ENCODE measurements around the gene TIMP2.

TIMP2 gene

DNA sequence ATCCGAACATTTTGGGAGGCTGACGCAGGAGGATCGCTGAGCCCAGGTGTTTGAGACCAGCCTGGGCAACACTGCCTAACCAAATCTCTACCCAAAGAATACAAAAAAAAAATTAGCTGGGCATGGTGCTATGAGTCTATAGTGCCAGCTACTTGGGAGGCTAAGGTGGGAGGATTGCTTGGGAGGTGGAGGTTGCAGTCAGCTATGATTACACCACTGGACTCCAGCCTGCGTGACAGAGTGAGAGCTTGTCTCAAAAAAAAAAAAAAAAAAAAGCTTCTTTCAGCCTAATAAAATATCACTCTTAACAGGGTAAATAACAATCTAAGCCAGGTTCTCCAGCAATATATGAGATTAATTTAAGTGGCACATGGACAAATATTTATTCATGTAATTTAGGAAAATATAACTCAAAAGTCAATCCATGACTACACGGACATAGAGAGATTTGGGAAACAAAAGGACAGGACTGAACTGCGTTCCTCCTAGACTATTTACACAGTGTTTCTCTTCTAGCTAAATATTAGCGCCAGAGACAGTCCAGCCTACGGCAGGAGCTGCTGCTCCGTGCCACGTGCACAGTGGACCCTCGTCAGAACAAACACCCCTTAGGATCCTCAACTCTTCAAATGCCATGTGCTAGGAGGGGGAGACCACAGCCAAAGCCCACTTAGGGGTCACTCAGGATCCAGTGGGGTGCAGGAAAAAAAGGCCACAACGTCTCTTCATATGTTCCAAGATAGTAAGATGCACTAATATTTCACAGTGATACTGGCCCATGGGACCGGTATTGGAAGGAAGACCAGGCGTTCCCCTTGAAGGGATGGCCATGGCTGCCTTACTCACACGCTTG, 93.3 kb downstream of the TIMP2 start:
- Mint-ChIP-seq H3K4me3 (no peak overlapping the region), H3K4me1 (no peaks in the 10 kb centered on the region), H3K9me3 (no peaks in the 10 kb centered on the region), H3K27ac (no peak overlapping the region), H3K27me3 (ENCODE audit: low read depth) (no peaks in the 10 kb centered on the region), H3K36me3 (ENCODE audit: low read depth) (peaks cover 80% of the 10 kb centered on the region)
- TF ChIP-seq, protein P1, sequence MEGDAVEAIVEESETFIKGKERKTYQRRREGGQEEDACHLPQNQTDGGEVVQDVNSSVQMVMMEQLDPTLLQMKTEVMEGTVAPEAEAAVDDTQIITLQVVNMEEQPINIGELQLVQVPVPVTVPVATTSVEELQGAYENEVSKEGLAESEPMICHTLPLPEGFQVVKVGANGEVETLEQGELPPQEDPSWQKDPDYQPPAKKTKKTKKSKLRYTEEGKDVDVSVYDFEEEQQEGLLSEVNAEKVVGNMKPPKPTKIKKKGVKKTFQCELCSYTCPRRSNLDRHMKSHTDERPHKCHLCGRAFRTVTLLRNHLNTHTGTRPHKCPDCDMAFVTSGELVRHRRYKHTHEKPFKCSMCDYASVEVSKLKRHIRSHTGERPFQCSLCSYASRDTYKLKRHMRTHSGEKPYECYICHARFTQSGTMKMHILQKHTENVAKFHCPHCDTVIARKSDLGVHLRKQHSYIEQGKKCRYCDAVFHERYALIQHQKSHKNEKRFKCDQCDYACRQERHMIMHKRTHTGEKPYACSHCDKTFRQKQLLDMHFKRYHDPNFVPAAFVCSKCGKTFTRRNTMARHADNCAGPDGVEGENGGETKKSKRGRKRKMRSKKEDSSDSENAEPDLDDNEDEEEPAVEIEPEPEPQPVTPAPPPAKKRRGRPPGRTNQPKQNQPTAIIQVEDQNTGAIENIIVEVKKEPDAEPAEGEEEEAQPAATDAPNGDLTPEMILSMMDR (IDR thresholded peaks at IDR 0.05; ENCODE audit: unreplicated experiment in 3 of 3) = no peak

DNA sequence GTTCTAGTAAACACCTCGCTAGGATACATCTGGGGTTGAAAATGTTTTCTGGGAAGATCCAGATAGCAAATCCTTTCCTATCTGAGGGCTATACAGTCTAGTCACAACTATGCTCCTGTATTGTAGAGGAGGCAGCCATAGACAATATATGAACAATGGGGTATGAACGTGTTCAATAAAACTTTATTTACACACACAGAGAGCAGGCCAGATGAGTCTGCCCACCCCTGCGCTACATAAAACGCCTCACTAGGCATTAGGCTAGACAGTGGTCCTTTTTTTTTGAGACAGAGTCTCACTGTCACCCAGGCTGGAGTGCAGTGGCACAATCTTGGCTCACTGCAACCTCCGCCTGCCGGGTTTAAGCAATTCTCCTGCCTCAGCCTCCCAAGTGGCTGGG, 95.7 kb downstream of the TIMP2 start:
- Mint-ChIP-seq H3K4me3 (no peak overlapping the region), H3K36me3 (ENCODE audit: low read depth) (peaks cover 80% of the 10 kb centered on the region), H3K27me3 (ENCODE audit: low read depth) (no peaks in the 10 kb centered on the region), H3K9me3 (no peaks in the 10 kb centered on the region), H3K27ac (no peak overlapping the region), H3K4me1 (no peaks in the 10 kb centered on the region)
- TF ChIP-seq, protein P1 (IDR thresholded peaks at IDR 0.05; ENCODE audit: unreplicated experiment in 3 of 3) = no peak

DNA sequence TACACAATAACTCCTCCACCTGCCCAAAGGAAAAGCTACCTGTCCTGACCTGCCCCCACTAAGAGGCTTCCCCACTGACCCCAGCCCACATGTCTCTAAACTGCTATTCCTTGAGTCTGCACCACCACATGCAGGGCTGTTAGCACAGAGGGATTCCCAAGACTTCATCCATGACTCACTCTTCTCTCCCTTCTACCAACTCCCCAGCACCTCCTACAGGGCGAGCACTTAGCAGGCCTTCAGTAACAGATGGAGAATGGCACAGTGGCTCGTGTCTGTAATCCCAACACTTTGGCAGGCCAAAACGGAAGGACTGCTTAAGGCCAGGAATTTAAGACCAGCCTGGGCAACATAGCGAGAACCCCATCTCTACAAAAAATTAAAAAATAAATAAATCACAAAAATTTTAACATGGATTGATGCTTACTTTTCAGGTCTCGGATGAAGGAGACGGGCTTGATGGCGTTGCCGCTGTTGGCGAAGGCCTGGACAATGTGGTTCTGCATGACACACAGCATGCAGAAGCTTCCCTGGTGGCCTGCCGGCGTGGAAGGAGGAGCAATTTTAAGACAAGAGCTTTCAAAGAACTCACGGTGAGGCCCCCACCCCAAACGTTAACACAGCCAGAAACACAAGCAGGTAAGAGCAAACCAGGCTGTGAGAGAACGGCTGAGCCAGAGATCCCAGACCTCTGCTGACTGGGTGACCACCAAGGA, 96.6 kb downstream of the TIMP2 start:
- H3K4me1 Mint-ChIP-seq = no peaks in the 10 kb centered on the region
- TF ChIP-seq, protein P1 (IDR thresholded peaks at IDR 0.05; ENCODE audit: unreplicated experiment in 3 of 3) = no peak
- H3K4me3 Mint-ChIP-seq = no peak overlapping the region
- H3K9me3 Mint-ChIP-seq = no peaks in the 10 kb centered on the region
- H3K36me3 Mint-ChIP-seq (ENCODE audit: low read depth) = peaks cover 73% of the 10 kb centered on the region
- H3K27ac Mint-ChIP-seq = no peak overlapping the region
- H3K27me3 Mint-ChIP-seq (ENCODE audit: low read depth) = no peaks in the 10 kb centered on the region

DNA sequence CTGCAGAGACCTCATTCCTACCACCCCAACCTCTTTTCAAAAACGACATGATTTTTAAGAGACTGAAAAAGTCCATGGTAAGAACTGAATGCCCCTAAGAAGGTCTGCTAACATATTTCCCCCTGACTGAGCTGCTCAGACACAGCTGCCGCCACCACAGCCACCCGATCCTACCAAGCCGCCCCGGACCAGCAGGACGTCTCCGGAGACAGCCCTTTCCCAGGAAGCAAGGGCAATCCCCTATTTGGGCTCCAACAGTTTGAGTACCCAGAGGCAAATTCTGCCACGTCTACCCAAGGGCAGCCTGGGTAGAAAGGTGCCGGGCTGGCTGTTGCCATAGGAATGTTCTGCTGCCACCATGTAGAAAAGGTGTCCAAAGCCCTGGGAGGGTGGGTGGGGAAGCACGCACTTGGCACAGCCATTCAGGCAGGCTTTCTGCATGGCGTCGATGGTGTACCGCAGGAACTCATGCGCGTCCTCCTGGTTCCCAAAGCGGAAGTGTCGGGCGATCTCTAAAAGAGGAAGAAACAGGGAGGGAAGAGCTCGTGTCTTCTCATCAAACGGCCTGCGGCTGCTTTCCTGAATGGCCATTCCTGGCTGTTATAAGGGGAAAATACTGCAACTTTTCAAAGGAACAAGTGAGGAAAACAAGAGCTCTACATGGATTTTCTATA, 98.2 kb downstream of the TIMP2 start:
- TF ChIP-seq, protein P1 (IDR thresholded peaks at IDR 0.05; ENCODE audit: unreplicated experiment in 3 of 3) = no peak
- H3K4me1 Mint-ChIP-seq = peaks cover 12% of the 10 kb centered on the region
- peaks cover 74% of the 10 kb centered on the region for H3K36me3 Mint-ChIP-seq (ENCODE audit: low read depth)
- no peak overlapping the region for H3K4me3 Mint-ChIP-seq
- H3K9me3 Mint-ChIP-seq = no peaks in the 10 kb centered on the region
- H3K27ac Mint-ChIP-seq = no peak overlapping the region
- H3K27me3 Mint-ChIP-seq (ENCODE audit: low read depth) = peaks cover 4% of the 10 kb centered on the region

DNA sequence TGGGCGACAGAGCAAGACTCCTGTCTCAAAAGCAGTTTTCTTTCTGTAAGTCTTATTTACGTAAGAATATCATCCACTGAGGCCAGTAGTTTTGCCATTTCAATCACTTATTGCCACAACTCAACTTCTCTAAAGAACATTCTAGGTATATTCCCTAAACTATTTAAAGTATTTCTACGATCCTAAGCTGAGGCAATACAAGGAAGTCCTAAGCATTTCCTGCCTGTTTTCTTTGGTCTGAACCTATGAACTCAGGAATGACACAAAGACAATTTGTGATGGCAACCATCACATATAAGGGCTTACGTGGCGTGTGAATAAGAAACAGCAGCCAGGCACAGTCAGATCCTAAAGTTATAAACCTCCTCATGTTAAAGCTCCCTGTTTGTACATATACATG, 98.8 kb downstream of the TIMP2 start:
- Mint-ChIP-seq H3K27me3 (ENCODE audit: low read depth) (peaks cover 4% of the 10 kb centered on the region), H3K36me3 (ENCODE audit: low read depth) (peaks cover 73% of the 10 kb centered on the region), H3K4me1 (peaks cover 12% of the 10 kb centered on the region), H3K9me3 (no peaks in the 10 kb centered on the region), H3K4me3 (no peak overlapping the region), H3K27ac (no peak overlapping the region)
- TF ChIP-seq, protein P1 (IDR thresholded peaks at IDR 0.05; ENCODE audit: unreplicated experiment in 3 of 3) = no peak
